Heart right ventricle (tissue), 16 donors: ENCODE results near the gene LAGE3. TPM values are rescaled to one million over a fixed set of nuclear protein-coding genes. Genes with fewer than 3 reads are reported as not detected.

Experiments used
- ATAC-seq, 8 donors: fragments of 200-7000 bp; cut with Tn5 transposase; one replicate each; pipeline ENCODE4 v1.9.1; 2020; ENCODE audit warnings: mild to moderate bottlenecking in 8 of 8, moderate library complexity in 8 of 8, moderate number of reproducible peaks in 1 of 8
- DNase-seq, 2 donors: peaks; one replicate each; pipeline ENCODE4 v3.0.0-alpha.2; 2020
- H3K27ac ChIP-seq, 10 donors: fragments of 200-600 bp; sonication (generic) in 2 of 10; one replicate each; pipeline versions ENCODE4 v1.5.0 to v1.8.0; 2020 to 2022; ENCODE audit warnings: mild to moderate bottlenecking in 3 of 10
- H3K27me3 ChIP-seq, 7 donors: fragments of 200-600 bp; one replicate each; pipeline ENCODE4 v1.8.0; 2021 to 2022; ENCODE audit warnings: mild to moderate bottlenecking in 2 of 7
- H3K36me3 ChIP-seq, 9 donors: fragments of 200-600 bp; sonication (generic) in 1 of 9; one replicate each; pipeline versions ENCODE4 v1.5.0 to v1.8.0; 2020 to 2022; ENCODE audit warnings: mild to moderate bottlenecking in 2 of 9
- H3K4me1 ChIP-seq, 9 donors: fragments of 200-600 bp; sonication (generic) in 1 of 9; one replicate each; pipeline versions ENCODE4 v1.5.0 to v1.8.0; 2020 to 2022; ENCODE audit warnings: mild to moderate bottlenecking in 4 of 9
- H3K4me3 ChIP-seq, 10 donors: fragments of 200-600 bp; sonication (generic) in 2 of 10; one replicate each; pipeline versions ENCODE4 v1.5.0 to v1.8.0; 2020 to 2022; ENCODE audit warnings: mild to moderate bottlenecking in 7 of 10, moderate library complexity in 2 of 10
- H3K9me3 ChIP-seq, 11 donors: fragments of 200-600 bp in 10 of 11; sonication (generic) in 2 of 11; one replicate each; pipeline versions ENCODE4 v1.5.0 to v1.8.0; 2013 to 2022; ENCODE audit warnings: mild to moderate bottlenecking in 2 of 11, control low read depth in 1 of 11, moderate library complexity in 1 of 11
- whole genome bisulfite sequencing, 2 donors: extraction: QIAGEN DNeasy Blood & Tissue Kit; methylation state at CpG; one replicate each; pipeline ENCODE4 v1.1.7; 2013; ENCODE audit warnings: inconsistent platforms in 1 of 2; 5-methylcytosine and 5-hydroxymethylcytosine counted together
- intact Hi-C, 10 donors: fragments of 100-400 bp; cut with DNase I; formaldehyde crosslinking; loops; one replicate each; pipeline versions ENCODE4 v1.11.1 to v1.14.2; 2022
- polyA plus RNA-seq, 2 donors: library from polyadenylated mRNA; stranded (reverse); fragments of 200-250 nt; gene quantifications; one replicate each; pipeline ENCODE4 v1.2.3, GENCODE V29; 2013
- total RNA-seq, 10 donors: library from RNA; stranded (reverse); fragmentation: NEBNext Ultra II Directional in 3 of 10; extraction: Animal tissue kit (Norgen Biotek cat#: 25700) in 3 of 10; gene quantifications; one replicate each; pipeline versions ENCODE4 v1.2.1 to v1.2.4, GENCODE V29; 2021 to 2023
- TF ChIP-seq, protein P1 (sequence below), 9 donors: fragments of 200-600 bp; sonication (generic) in 2 of 9; IDR thresholded peaks; one replicate each; pipeline versions ENCODE4 v1.5.0 to v1.8.0; 2021 to 2022; ENCODE audit warnings: antibody characterized with exemption in 9 of 9, mild to moderate bottlenecking in 5 of 9, moderate library complexity in 1 of 9
- donor health status: Arrhythmogenic right ventricular cardiomyopathy.
- donor health status: ischemic (EF 13 %, LVEDD 7.1; RV severe dilation, severe dysfunction).
- donor health status: healthy with polysubstance abuse.
- donor health status: DM: no; HTN: yes; CAD: no.
- donor health status: DM: no; HTN: no; CAD: no.
- donor health status: ischemic (EF 25% LVEDD 6.9; RV normal size, moderate dysfunction).
- donor health status: ischemic (EF 25% LVEDD 5.7; RV mildly dilated, moderate dysfunction).
- donor health status: healthy.
- donor health status: DM: yes; HTN: yes; CAD: no.
- donor health status: Ischemic cardiomyopathy.
- donor health status: ischemic (EF 35%, LVEDD 5.7; RV mildly dilated, moderate dysfunction).
- donor health status: nonischemic (EF 11% LVEDD 7.7; RV severe dilation, severe dysfunction).
- donor health status: DM: yes; HTN: yes; CAD: no.
- donor health status: PGD.
- donor health status: ischemic (EF 29% LVEDD 5.4; RV normal size, mild dysfunction).
- donor health status: nonischemic (EF 23%, LVEDD 6.1; RV moderate dilation, normal function).

LAGE3 gene
- total and polyA plus RNA-seq, 12 donors = 7.5 to 38.2 (median 17.7) TPM

DNA sequence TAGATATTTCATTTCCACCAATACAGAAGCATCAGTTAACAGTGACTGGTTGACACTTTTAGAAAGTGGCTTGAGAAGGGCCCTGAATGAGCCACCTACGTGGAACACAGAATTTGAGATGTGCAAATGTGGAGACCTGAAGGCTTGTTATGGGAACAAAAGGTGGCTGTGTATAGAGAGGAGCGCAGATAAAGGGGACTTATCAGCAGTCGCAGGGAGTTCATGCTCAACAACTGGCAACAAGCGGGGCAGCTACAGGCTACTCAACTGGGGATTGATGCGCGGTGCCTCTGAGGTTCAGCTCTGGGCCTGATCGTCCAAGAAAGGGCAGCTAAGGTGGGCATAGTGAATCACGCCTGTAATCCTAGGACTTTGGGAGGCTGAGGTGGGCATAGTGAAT lies 40.3 kb upstream of the LAGE3 start:
- H3K9me3 ChIP-seq = peaks cover 0 to 4% (median 0%) of the 10 kb centered on the region in 11 donors
- ATAC-seq (no peak), DNase-seq (no peak)
- peaks cover 0 to 9% (median 0%) of the 10 kb centered on the region in 7 donors for H3K27me3 ChIP-seq
- WGBS, 2 donors = 89 to 91% methylated on average over 8 of the region's 8 CpGs
- H3K4me1 ChIP-seq = peaks cover 0 to 25% (median 13%) of the 10 kb centered on the region in 9 donors
- intact Hi-C loops = loop anchor here in 1 of 10 donors (10.0 kb wide), 2 partner anchors 65 to 125 kb away; partner anchors contain the start of genes PLXNA3 and RPL10
- no peak overlapping the region for H3K4me3 ChIP-seq
- H3K27ac ChIP-seq = no peak overlapping the region
- no peaks in the 10 kb centered on the region for H3K36me3 ChIP-seq
- TF ChIP-seq, protein P1, sequence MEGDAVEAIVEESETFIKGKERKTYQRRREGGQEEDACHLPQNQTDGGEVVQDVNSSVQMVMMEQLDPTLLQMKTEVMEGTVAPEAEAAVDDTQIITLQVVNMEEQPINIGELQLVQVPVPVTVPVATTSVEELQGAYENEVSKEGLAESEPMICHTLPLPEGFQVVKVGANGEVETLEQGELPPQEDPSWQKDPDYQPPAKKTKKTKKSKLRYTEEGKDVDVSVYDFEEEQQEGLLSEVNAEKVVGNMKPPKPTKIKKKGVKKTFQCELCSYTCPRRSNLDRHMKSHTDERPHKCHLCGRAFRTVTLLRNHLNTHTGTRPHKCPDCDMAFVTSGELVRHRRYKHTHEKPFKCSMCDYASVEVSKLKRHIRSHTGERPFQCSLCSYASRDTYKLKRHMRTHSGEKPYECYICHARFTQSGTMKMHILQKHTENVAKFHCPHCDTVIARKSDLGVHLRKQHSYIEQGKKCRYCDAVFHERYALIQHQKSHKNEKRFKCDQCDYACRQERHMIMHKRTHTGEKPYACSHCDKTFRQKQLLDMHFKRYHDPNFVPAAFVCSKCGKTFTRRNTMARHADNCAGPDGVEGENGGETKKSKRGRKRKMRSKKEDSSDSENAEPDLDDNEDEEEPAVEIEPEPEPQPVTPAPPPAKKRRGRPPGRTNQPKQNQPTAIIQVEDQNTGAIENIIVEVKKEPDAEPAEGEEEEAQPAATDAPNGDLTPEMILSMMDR (IDR thresholded peaks at IDR 0.05) = no peak

DNA sequence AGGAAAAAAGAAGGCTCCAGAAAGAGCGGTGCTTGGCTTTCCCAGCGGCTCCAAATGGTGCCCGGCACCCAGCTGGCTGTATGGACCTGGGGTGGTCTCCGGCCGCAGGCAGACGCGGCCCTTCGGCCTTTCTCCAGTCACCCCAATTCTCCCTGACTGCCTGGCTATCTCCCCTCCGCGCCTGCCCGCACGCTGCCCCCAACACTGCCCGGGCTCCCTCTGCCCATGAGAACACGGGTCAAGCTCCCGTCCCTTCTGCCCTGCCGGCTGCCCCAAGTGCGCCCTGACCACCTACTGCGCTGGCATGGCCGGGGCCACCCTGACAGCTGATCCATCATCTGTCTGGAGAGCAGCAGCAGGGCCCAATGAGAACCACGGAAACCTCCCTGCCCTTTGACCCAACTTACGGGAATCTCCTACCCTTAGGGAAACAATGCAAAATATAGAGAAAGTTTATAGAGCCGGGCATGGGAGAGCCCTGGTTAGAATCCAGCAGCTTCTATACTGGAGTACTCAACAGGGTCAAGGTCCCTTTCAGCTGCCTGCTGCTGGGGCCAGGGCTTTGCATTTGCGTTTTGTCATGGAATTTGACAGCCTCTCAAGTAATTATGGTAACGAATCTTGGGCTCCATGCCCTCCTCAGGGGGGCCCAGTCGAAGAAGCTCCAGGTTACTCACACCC lies 38.2 kb upstream of the LAGE3 start:
- TF ChIP-seq, protein P1 (IDR thresholded peaks at IDR 0.05) = no peak
- peaks cover 0 to 5% (median 0%) of the 10 kb centered on the region in 7 donors for H3K27me3 ChIP-seq
- ATAC-seq = peak in 5 of 8 donors; percentile 7 to 19 (median 11)
- 30 to 37% methylated on average over 24 to 25 of the region's 25 CpGs for WGBS, 2 donors
- H3K9me3 ChIP-seq = peaks cover 0 to 4% (median 0%) of the 10 kb centered on the region in 11 donors
- no peak for DNase-seq
- H3K27ac ChIP-seq = peak overlapping the region; percentile 84 to 99 (median 94)
- intact Hi-C loops = loop anchor here in 2 of 10 donors (2.0 to 10.0 kb wide), 3 partner anchors 26 to 122 kb away; partner anchors contain the start of genes PLXNA3 (in 1 of the 2), RPL10 (in 1 of the 2) and SLC10A3 (in 1 of the 2)
- H3K4me3 ChIP-seq = peak overlapping the region in 9 of 10 donors; percentile 23 to 82 (median 73)
- peaks cover 0 to 27% (median 13%) of the 10 kb centered on the region in 9 donors for H3K4me1 ChIP-seq
- no peaks in the 10 kb centered on the region for H3K36me3 ChIP-seq

DNA sequence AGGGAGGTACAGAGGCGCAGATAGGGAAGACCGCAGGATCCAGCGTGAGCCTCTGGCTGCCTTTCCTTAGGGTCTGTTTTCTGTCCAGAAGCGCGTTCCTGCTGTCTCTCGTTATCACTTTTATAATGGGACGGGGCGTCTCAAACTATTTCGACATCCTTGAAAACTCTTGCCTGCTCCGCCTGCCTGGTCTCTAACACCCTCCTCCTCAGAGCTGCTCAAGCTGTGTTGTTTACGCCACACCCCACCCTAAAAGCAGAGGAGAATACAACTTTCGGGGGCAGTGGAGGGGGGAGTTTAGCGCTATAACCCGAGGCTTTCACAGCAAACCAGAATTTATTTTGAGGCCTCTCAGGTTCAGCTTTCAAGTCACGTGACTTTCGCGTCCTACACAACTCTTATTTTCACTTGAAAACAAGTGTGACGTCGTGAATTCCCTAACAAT lies 37.6 kb upstream of the LAGE3 start:
- DNase-seq (no peak), ATAC-seq (peak; percentile 18 to 75 (median 56))
- peaks cover 0 to 4% (median 0%) of the 10 kb centered on the region in 11 donors for H3K9me3 ChIP-seq
- WGBS, 2 donors = 2 to 3% methylated on average over 19 of the region's 19 CpGs
- H3K27me3 ChIP-seq = peaks cover 0 to 5% (median 0%) of the 10 kb centered on the region in 7 donors
- H3K27ac ChIP-seq = peak overlapping the region; percentile 84 to 99 (median 94)
- H3K4me3 ChIP-seq = peak overlapping the region in 9 of 10 donors; percentile 23 to 82 (median 73)
- peaks cover 0 to 27% (median 13%) of the 10 kb centered on the region in 9 donors for H3K4me1 ChIP-seq
- TF ChIP-seq, protein P1 (IDR thresholded peaks at IDR 0.05) = no peak
- intact Hi-C loops = loop anchor here in 3 of 10 donors (1.0 to 10.0 kb wide), 4 partner anchors 26 to 122 kb away; partner anchors contain the start of genes SLC10A3 (in 2 of the 3), PLXNA3 (in 1 of the 3) and RPL10 (in 1 of the 3)
- no peaks in the 10 kb centered on the region for H3K36me3 ChIP-seq

DNA sequence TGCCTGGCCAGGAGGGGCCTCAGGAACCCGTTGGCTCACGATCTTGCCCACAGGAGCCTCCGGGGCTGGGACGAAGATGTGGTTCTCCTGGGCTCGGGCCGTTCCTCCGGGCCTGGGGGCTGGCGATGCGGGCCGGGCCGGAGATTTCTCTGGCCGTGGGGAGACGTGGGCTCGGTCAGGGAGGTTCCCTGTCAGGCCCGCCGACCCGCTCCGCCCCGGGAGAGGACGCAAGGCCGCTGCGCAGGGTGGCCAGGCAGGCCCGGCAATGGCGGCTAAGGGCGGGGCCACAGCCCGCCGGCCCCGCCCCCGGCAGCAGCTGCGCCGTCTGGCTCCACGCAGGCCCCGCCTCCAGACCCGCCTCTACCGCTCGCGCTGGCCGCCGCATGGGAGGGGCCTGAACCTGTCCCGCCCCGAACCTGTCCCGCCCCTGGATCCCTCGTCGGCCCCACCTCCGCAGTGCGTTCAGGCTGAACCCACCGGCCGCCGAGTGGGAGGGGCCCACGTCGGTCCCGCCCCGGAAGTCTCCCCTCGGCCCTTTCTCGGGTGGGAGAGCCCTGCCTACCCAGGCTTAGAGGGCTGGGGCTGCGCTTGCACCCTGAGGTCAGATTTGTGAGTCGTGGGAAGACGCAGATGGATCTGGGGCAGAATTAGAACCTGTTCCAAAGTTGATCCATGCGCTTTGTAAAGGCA lies 37.0 kb upstream of the LAGE3 start, which contains the start of gene FAM3A:
TSS of gene FAM3A (minus strand) at position 267 of the 690 bp plus-strand sequence. CDS start 460 bp downstream, outside the sequence.
- WGBS, 2 donors = 0% methylated on average over 10 to 47 of the region's 59 CpGs
- peaks cover 0 to 27% (median 13%) of the 10 kb centered on the region in 9 donors for H3K4me1 ChIP-seq
- peak within 1 kb of the TSS; percentile 47 to 82 (median 72) for H3K4me3 ChIP-seq
- DNase-seq (peak; percentile 93 to 95), ATAC-seq (peak; percentile 95 to 98 (median 97))
- H3K9me3 ChIP-seq = peaks cover 0 to 4% (median 0%) of the 10 kb centered on the region in 11 donors
- H3K36me3 ChIP-seq = no peaks in the 10 kb centered on the region
- peaks cover 0 to 5% (median 0%) of the 10 kb centered on the region in 7 donors for H3K27me3 ChIP-seq
- TF ChIP-seq, protein P1 (IDR thresholded peaks at IDR 0.05) = no peak
- intact Hi-C loops = loop anchor here in 4 of 10 donors (1.0 to 10.0 kb wide), 5 partner anchors 25 to 121 kb away; partner anchors contain the start of genes SLC10A3 (in 2 of the 4), PLXNA3 (in 1 of the 4) and RPL10 (in 1 of the 4)
- H3K27ac ChIP-seq = peak within 1 kb of the TSS; percentile 84 to 99 (median 94)
